ENCODE results near the gene C2orf80.

The C2orf80 gene

GRCh38 chr2:208189810-208190503, at the start of gene C2orf80:
C2orf80 (minus strand) TSS chr2:208190030; CDS start chr2:208186986, 3,044 bp downstream.
- Histone ChIP-seq H3F3A (ENCODE audit: insufficient read depth, low read length) (no peaks in the 10 kb centered on the region), H3K4me3 (ENCODE audit: low read depth, low read length, poor library complexity, severe bottlenecking) (no peak within 1 kb of the TSS), H3K36me3 (ENCODE audit: insufficient read depth, low read length) (no peaks in the 10 kb centered on the region), H4K20me1 (ENCODE audit: insufficient read depth, low read length) (no peaks in the 10 kb centered on the region), H3K27ac (ENCODE audit: low read depth, low read length, poor library complexity, severe bottlenecking) (no peak within 1 kb of the TSS), H3K9ac (ENCODE audit: low read length) (no peak within 1 kb of the TSS), H2AFZ (ENCODE audit: low read length) (no peak within 1 kb of the TSS), H3K4me1 (ENCODE audit: insufficient read depth, low read length, severe bottlenecking) (no peaks in the 10 kb centered on the region), H3K79me2 (ENCODE audit: insufficient read depth, low read length) (no peaks in the 10 kb centered on the region), H3K9me2 (ENCODE audit: low read depth, low read length) (no peaks in the 10 kb centered on the region), H3K4me2 (ENCODE audit: low read length) (no peak within 1 kb of the TSS), H3K27me3 (ENCODE audit: insufficient read depth, low read length) (no peaks in the 10 kb centered on the region), H3K9me3 (ENCODE audit: low read length) (no peaks in the 10 kb centered on the region)
- TF ChIP-seq CTCF (IDR thresholded peaks at IDR 0.05; ENCODE audit: low read length) (no peak), EZH2 (IDR thresholded peaks at IDR 0.05; ENCODE audit: borderline replicate concordance, low read length) (no peak)

GRCh38 chr2:208235860-208236259, 46.0 kb upstream of the C2orf80 start:
- no peak overlapping the region for H3K9ac ChIP-seq (ENCODE audit: low read length)
- H3F3A ChIP-seq (ENCODE audit: insufficient read depth, low read length) = no peaks in the 10 kb centered on the region; the same call in 1 of the 2 replicates
- no peaks in the 10 kb centered on the region; the same call in 1 of the 2 replicates for H3K27me3 ChIP-seq (ENCODE audit: insufficient read depth, low read length)
- H3K4me2 ChIP-seq (ENCODE audit: low read length) = no peak overlapping the region
- peaks cover 46% of the 10 kb centered on the region for H3K36me3 ChIP-seq (ENCODE audit: insufficient read depth, low read length)
- no peak overlapping the region for H3K4me3 ChIP-seq (ENCODE audit: low read depth, low read length, poor library complexity, severe bottlenecking)
- no peaks in the 10 kb centered on the region for H3K79me2 ChIP-seq (ENCODE audit: insufficient read depth, low read length)
- H3K9me3 ChIP-seq (ENCODE audit: low read length) = no peaks in the 10 kb centered on the region
- TF ChIP-seq CTCF (IDR thresholded peaks at IDR 0.05; ENCODE audit: low read length) (no peak), EZH2 (IDR thresholded peaks at IDR 0.05; ENCODE audit: borderline replicate concordance, low read length) (no peak)
- no peak overlapping the region for H3K27ac ChIP-seq (ENCODE audit: low read depth, low read length, poor library complexity, severe bottlenecking)
- H4K20me1 ChIP-seq (ENCODE audit: insufficient read depth, low read length) = no peaks in the 10 kb centered on the region
- H2AFZ ChIP-seq (ENCODE audit: low read length) = no peak overlapping the region
- no peaks in the 10 kb centered on the region for H3K9me2 ChIP-seq (ENCODE audit: low read depth, low read length)
- H3K4me1 ChIP-seq (ENCODE audit: insufficient read depth, low read length, severe bottlenecking) = no peaks in the 10 kb centered on the region

GRCh38 chr2:208234786-208235185, 45.0 kb upstream of the C2orf80 start:
- no peaks in the 10 kb centered on the region; the same call in 1 of the 2 replicates for H3F3A ChIP-seq (ENCODE audit: insufficient read depth, low read length)
- H3K4me2 ChIP-seq (ENCODE audit: low read length) = no peak overlapping the region
- H3K9ac ChIP-seq (ENCODE audit: low read length) = no peak overlapping the region
- no peak overlapping the region for H2AFZ ChIP-seq (ENCODE audit: low read length)
- H3K36me3 ChIP-seq (ENCODE audit: insufficient read depth, low read length) = peaks cover 38% of the 10 kb centered on the region
- no peak overlapping the region for H3K27ac ChIP-seq (ENCODE audit: low read depth, low read length, poor library complexity, severe bottlenecking)
- no peaks in the 10 kb centered on the region for H3K79me2 ChIP-seq (ENCODE audit: insufficient read depth, low read length)
- no peak for TF ChIP-seq CTCF (IDR thresholded peaks at IDR 0.05; ENCODE audit: low read length)
- TF ChIP-seq EZH2 (IDR thresholded peaks at IDR 0.05; ENCODE audit: borderline replicate concordance, low read length) = no peak
- H3K4me1 ChIP-seq (ENCODE audit: insufficient read depth, low read length, severe bottlenecking) = no peaks in the 10 kb centered on the region
- no peaks in the 10 kb centered on the region for H4K20me1 ChIP-seq (ENCODE audit: insufficient read depth, low read length)
- H3K27me3 ChIP-seq (ENCODE audit: insufficient read depth, low read length) = no peaks in the 10 kb centered on the region; the same call in 1 of the 2 replicates
- no peaks in the 10 kb centered on the region for H3K9me3 ChIP-seq (ENCODE audit: low read length)
- H3K9me2 ChIP-seq (ENCODE audit: low read depth, low read length) = no peaks in the 10 kb centered on the region
- H3K4me3 ChIP-seq (ENCODE audit: low read depth, low read length, poor library complexity, severe bottlenecking) = no peak overlapping the region

Data from OCI-LY1 (cell line).